Myocyte (in vitro differentiated cells): ENCODE measurements around the gene ABHD14A. TPM values are rescaled to one million over a fixed set of nuclear protein-coding genes. Genes with fewer than 3 reads are reported as not detected.

ENCODE experiments used
- DNase-seq: peaks from one replicate; pipeline ENCODE4 v3.0.0-alpha.2; 2012; ENCODE audit warnings: low read depth
- total RNA-seq: library from RNA; depleted of rRNA; stranded (reverse); fragments of >200 nt; gene quantifications from 2 replicates; pipeline ENCODE4 v1.2.3, GENCODE V29; 2014

ABHD14A gene
- total RNA-seq, 1 donor from 2014 or later = 20.6 TPM

DNA sequence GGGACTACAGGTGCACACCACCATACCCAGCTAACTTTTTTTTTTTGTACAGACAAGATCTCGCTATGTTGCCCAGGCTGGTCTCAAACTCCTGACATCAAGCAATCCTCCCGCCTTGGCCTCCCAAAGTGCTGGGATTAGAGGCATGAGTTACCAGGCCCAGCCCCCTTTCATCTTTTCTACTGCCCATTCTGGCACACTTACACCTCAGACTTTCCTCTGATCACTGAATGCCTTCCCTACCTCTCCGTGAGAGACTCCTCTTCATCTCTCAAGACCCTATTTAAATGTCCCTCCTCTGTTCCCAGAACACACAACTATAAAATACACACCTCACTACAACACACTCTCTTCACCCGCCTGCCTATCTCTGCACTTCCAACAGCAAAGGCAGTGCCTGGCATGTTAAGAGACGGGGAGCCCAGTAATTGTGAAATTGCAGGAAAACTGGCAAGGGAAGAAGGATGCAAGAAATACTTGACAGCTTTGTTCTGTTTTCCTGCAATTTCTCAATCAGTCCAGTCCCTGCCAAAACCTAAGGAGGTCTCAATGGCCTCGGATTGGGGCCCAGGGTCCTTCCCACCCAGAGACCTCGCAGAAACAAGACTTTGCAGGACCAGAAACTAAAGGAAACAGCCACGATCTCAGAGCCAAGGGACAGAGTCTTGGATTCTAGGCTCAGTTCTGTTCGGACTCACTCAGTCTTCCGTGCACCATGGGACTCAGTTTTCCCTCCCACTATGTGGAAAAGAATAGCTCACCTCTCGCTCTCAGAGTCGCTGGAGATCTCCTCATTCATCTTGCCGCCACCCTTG is 34.0 kb upstream of the ABHD14A start:
- DNase-seq = no peak

DNA sequence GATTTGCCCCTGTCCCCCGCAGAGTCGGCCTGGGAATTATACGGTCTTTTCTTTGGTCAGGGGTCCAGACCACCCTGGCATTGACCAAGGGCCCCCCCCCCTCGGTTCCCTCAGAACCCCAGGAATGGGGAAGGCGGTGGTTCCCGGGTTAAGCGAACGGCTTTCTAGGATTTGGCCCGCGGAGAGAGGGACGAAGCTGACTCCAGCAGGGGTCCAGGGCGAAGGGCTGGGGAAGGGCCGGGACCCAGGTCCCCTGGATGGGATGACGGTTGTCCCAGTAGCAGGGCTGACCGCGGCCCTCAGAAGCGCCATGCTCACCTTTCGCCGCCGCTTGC is 33.4 kb upstream of the ABHD14A start:
- no peak for DNase-seq

DNA sequence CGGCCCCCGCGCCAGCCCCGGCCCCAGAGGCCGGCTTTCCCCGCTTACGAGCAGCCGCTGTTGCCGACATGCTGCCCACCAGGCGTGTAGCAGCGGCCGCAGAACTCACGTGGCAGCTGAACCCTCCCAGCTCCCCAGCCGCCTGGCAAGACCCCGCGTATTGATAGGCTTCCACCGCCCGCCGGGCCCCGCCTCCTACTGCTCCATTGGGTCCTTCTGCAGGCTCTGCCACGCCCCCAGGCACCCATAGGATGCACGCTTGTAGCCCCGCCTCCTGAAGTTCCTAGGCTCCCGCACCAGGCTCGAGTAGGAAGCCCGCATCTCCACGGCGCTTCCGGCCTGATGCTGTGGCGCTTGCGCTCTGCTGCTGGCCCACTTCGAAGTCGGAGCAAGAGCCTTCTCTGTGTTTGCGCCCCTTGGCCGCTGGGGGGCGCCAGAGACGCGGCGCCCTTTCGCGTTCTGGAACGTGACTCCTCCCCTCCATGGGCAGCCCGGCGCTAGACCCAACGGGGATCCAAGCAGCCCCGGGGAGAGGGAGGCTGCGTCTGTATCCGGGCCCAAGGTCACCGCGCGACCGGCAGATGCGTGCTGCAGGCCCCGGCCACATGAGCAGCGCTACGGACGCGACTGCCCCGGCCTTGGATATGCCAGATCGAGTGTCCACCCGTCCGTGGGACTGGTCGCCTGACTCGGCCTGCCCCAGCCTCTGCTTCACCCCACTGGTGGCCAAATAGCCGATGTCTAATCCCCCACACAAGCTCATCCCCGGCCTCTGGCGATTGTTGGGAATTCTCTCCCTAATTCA is 32.9 kb upstream of the ABHD14A start, which contains the start of the genes PARP3 and RRP9:
Gene PARP3, plus strand, starts transcription at position 566 of the 805 bp plus-strand sequence. CDS start 993 bp downstream, outside the sequence.
Gene RRP9, minus strand, starts transcription at position 107 of the 805 bp plus-strand sequence. Its CDS starts 37 bp downstream, at position 70.
- DNase-seq = peak; percentile 100

DNA sequence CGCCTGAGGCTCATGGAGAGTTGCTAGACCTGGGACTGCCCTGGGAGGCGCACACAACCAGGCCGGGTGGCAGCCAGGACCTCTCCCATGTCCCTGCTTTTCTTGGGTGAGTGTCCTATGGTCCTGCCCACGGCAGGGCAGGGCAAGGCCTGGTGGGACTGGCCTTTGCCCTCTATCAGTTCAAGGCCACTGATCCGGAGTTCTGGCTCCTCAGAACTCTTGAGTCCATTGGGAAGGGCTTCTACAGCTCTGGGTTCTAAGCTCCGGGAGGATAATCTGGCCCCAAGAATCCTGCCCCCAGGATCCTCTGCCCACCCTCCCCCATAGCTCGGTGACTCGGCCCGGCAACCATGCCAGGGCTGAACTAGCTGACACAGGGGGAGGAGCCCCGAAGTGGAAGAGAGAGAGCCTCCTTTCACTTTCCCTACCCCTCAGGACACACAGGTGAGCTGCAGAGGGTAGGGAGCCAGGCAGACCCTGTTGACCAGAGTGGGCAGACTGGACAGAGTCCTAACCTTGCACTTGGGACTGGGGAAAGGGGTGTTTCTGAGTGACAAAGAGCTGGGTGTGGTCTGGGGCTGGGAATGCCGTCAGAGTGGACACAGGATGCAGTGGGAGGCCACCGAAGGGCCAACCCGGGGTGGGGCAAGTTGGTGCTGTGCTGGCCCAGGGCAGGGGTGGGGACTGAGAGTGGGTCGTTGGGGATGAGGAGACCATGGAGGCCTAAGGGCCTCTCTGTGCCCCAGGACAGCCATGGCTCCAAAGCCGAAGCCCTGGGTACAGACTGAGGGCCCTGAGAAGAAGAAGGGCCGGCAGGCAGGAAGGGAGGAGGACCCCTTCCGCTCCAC is 32.0 kb upstream of the ABHD14A start:
- peak; percentile 75 for DNase-seq

DNA sequence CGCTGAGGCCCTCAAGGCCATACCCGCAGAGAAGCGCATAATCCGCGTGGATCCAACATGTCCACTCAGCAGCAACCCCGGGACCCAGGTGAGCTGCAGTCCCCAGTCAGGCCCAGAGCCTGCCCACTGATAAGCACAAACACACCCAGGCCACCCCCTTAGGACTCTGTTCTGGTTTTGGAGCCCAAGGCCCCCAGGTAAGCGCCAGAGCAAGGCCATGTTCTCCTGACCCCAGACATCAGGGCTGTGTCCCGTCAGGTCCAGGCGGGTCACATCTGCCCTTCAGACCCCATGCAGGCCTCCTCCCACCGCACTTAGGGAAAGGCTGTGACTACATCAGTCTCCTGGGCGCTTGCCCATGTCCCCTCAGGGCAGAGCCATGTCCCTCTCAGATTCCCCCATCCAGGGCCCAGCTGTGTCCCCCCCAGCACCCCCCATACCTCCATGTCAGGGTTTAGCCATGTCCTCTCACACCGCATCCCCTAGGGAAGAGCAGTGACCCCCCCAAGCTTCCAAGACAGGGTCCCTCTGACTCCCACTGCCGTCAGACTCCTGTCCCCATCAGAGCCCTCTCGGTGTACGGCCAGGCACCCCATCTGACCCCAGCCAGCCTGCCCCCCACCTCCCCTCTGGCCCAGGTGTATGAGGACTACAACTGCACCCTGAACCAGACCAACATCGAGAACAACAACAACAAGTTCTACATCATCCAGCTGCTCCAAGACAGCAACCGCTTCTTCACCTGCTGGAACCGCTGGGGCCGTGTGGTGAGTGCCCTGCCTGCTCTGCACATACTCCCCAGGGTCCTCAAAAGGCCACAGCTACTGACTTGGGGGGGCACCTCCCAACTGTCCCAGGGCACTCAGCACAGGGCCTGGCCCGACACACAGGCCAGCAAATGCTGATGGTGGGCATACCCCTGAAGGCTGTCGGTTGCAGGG is 31.1 kb upstream of the ABHD14A start:
- no peak for DNase-seq

DNA sequence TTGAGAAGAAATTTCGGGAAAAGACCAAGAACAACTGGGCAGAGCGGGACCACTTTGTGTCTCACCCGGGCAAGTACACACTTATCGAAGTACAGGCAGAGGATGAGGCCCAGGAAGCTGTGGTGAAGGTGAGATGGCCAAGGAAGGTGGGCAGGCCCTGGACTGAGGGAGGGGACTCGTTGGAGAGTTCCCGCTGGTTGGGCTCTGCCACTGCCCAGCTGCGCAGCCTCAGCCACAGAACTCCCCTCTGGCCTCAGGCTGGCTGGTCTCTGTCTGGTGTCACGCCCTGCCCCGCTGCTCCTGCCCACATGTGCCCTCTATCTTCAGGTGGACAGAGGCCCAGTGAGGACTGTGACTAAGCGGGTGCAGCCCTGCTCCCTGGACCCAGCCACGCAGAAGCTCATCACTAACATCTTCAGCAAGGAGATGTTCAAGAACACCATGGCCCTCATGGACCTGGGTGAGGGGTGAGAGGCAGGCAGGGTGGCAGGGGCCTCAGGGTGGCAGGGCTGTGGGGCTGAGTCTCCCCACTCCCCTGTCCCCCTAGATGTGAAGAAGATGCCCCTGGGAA is 30.3 kb upstream of the ABHD14A start:
- DNase-seq = no peak

DNA sequence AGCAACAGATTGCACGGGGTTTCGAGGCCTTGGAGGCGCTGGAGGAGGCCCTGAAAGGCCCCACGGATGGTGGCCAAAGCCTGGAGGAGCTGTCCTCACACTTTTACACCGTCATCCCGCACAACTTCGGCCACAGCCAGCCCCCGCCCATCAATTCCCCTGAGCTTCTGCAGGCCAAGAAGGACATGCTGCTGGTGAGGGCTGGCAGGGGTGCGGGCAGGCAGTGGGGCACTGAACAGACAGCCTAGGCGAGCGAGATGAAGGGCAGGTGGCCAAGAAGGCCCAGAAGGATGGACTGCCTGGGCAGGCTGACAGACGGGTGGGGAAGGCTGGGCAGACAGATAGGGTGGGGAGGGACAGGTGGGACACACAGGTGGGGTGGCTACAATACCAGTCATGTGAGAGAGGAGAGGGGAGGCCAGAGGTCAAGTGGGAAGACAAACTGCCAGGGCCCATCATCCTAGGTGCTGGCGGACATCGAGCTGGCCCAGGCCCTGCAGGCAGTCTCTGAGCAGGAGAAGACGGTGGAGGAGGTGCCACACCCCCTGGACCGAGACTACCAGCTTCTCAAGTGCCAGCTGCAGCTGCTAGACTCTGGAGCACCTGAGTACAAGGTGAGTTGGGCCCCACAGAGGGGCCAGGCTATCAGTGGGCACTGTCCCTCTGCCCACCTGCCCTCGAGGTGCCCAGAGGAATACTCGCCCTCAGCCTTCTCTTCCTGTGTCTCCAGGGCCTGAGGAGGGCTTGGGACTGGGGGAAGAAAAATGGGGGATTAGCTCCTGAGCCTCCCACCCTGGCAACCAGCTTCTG is 29.6 kb upstream of the ABHD14A start:
- DNase-seq = no peak

DNA sequence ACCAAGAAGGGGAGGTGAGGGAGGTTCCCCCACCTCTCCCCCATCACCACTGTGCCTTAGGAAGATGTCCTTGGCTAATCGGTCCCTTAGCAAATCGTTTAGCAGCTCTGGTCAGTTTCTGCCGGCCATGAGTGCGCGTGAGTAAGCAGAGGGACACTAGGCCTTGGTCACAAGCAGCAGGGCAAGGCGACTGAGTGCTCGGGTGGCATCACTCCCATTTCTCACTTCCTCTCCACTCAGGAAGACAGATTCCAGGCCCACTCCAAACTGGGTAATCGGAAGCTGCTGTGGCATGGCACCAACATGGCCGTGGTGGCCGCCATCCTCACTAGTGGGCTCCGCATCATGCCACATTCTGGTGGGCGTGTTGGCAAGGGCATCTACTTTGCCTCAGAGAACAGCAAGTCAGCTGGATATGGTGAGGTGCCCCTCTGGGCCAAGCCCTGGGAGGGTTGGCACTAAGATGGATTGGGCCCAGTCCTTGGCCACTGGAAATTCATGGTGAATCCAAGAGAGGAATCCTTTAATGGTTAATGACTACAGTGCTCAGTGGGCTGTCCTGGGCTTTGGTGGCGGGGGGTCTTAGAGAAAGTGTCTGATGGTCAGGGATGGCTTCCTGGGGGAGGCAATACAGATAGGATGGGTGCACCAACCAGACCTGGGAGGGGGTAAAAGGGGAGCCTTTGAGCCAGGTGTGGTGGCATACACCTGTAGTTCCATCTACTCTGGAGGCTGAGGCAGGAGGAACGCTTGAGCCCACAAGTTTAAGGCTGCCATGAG is 28.7 kb upstream of the ABHD14A start:
- no peak for DNase-seq

DNA sequence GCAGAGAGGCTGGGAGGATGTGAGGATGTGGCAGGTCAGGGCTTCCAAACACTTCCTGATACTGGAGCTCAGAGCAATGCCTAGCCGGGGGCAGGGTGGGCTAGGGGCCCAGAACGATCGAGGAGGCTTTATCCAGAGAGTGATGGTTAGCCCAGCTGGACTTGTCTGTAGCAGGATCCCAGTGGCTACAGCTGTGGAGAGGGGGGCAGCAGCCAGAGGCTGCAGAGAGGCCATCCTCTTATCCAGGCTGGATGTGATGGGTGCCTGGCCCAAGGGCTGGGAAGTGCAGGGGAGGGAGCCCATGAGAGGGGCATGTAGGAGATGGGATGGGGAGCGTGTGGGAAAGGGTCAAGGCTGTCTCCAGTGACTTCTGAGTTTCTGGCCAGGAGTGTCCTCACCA is 28.1 kb upstream of the ABHD14A start:
- no peak for DNase-seq

DNA sequence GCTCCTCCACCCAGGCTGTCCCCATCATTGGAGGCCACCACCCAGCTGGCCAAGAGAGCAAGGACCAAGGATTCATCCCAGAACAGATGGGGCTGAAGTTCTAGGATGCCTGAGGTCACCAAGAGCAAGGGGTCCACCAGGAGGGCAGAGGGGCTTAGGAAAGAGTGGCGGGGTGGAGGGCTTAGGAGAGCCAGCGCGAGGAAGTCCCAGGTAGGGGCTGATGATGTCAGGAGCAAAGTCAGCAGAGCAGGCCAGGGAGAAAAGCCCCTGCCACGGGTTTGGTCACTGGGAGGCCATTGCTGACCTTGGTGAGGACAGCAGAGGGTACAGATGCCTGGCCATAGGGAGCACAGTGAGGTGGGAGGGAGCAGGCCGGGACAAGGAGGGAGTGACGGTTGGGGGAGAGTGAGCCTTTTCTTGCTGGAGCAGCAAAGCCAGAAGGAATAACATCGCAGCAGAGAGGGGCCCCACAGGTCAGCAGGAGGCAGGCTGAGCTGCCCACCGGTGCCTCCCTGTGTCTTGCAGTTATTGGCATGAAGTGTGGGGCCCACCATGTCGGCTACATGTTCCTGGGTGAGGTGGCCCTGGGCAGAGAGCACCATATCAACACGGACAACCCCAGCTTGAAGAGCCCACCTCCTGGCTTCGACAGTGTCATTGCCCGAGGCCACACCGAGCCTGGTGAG is 27.5 kb upstream of the ABHD14A start:
- no peak for DNase-seq

DNA sequence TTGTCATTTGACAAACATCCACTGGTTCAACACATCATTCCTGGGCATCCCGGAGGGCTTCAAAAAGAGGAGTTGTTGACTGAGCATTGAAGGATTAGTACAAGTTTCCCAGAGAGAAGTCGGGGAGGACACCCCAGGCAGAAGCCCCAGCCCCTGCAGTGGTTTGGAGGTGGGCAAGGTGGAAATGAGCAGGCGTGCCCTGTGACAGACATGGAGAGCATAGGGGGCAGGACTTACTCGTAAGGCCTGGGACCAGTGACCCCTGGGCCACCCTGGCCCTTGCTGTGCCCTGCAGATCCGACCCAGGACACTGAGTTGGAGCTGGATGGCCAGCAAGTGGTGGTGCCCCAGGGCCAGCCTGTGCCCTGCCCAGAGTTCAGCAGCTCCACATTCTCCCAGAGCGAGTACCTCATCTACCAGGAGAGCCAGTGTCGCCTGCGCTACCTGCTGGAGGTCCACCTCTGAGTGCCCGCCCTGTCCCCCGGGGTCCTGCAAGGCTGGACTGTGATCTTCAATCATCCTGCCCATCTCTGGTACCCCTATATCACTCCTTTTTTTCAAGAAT is 26.8 kb upstream of the ABHD14A start:
- DNase-seq = no peak

DNA sequence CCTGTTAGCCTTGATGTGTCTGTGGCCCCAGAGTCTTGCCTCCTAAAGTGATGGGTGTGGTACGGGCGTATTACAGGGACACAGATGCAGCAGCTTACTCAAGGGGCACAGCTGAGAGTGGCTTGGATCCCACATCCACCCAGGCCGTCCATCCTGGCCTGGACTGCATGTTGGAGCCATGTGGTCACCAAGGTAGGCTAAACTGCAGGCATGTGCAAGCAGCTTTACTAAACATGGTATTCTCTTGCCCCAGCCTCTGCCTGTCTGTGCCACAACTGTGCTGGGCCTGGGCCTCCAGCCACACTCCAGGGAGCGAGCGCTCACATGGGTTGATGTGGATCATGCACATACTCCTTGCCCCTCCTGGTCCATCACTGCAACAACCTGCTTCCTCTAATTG is 25.7 kb upstream of the ABHD14A start:
- DNase-seq = no peak

DNA sequence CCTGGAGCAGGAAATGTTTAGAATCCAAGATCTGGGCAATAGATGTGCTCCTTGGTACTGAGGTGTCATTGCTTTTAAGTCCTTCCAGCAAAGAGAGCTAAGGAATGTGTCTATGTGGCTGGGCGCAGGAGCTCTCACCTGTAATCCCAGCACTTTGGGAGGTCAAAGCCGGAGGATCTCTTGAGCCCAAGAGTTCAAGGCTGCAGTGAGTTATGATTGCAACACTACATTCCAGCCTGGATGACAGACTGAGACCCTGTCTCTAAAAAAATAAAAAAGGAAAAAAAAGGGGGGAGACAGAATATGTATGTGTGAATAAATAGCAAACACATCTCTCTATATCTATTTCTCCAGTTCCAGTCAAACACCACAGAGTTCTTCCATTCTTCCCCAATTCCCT is 24.0 kb upstream of the ABHD14A start:
- DNase-seq = no peak

DNA sequence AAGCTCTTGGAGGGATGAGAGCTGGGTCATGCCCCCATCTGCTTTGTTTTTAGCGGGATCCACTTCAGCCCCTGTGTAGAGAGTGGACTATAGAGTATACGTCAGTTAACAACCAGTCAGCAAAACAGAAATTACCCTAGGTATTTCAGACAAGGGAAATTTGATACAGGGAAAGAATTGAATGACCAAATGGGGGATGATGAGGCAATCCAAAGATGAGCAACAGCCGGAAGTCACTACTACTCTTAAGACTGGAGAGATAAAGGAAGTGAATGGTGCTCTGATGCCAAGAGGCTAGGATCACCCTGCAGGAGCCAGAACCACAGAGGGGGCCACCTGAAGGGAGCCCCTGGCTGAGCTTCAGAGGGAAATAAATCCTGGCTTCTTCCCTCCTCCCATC is 21.4 kb upstream of the ABHD14A start:
- DNase-seq = peak; percentile 57

DNA sequence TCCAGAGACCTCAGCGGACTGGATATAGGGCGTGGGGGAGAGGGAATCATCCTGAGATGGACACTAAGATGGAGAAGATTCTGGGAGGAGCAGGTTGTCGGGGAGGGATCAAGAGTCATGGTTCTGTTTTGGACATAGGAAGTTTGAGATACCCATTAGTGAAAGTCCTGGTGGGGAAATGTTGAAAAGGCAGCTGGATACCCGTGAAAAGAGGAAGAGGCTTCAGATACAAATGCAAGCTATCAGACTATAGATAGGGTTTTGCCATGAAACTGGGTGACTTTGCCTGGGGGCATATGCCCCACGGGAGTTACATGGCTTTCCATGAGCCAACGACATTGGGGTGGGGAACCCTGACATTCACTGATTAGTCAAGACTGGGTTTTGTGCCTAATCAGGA is 20.8 kb upstream of the ABHD14A start:
- DNase-seq = no peak

DNA sequence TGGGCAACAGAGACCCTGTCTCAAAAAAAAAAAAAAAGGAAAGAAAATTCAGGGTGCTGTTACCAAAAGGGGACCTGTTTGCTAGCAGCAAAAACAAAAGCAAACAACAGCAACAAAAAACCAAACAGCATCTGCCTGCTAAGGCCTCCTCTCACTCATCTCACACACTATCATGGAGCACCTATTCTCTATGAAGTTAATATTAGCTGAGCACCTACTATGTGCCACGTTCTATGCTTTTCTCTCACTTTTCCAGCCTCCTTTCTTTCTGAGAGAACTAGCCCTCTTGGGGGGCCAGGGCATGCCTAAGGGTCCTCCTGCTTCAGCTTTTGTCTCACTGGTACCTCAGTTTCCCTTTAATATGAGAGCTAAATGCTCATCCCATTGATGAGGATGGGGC is 20.2 kb upstream of the ABHD14A start:
- DNase-seq = no peak

DNA sequence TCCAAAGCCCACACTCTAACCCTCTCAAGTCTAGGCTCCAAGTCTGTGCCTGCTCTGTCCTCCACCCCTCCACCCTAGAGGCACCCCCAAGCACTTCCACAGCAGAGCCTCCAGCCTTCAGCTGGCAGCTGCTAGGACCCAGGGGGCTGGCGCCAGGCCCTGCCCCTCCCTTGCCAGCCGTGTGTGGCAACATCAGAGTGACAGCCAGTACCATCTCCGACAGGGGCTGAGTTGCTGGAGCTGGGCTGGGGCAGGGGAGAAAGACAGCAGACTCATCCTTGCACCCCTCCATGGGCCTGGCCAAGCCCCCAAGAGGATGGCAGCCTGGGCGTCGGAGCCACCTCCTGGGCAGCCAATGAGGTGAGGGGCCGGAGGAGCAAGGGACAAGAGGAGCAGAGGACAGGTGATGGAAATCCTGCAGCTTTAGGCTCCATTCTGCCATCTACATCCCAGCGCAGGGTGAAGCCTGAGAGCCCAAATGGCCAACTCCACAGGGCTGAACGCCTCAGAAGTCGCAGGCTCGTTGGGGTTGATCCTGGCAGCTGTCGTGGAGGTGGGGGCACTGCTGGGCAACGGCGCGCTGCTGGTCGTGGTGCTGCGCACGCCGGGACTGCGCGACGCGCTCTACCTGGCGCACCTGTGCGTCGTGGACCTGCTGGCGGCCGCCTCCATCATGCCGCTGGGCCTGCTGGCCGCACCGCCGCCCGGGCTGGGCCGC is 19.5 kb upstream of the ABHD14A start, which contains the start of gene GPR62:
Gene GPR62, plus strand, starts transcription at position 207 of the 718 bp plus-strand sequence. Its CDS starts 272 bp downstream, at position 479.
- DNase-seq = peak; percentile 51
